ENCODE measurements around the gene SPIRE1. TPM values are rescaled to one million over a fixed set of nuclear protein-coding genes. Genes with fewer than 3 reads are reported as not detected.

Gene SPIRE1
- total RNA-seq, 1 experiment from 2014 or later: 16.6 TPM

DNA sequence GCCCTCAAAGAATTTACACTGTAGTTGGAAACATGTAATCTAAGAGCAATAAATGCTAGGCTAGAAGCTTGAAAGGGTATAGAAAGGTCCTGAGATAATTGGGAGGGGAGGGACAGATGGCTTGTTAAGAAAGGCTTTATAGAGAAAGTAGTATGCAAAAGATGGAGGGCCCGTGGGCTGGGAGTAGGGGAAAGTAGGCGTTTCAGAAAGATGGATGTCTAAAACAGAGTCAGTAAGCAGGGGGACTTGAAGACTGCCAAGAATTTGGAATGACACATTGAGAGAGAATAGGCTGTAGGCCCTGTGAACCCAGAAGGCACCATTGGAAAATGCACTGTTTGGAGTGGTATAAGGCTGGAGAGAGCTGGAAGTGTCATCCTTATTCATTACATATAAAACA is 45.8 kb upstream of the SPIRE1 start:
- Mint-ChIP-seq H3K27me3 (ENCODE audit: low read depth) (no peaks in the 10 kb centered on the region), H3K36me3 (ENCODE audit: insufficient read depth in 1 of 3, low read depth in 3 of 3) (peaks cover 16 to 43% (median 32%) of the 10 kb centered on the region in 3 experiments; a peak in 6 of 7 replicates), H3K9me3 (peaks cover 3 to 4% of the 10 kb centered on the region in 2 experiments; a peak in 2 of 5 replicates), H3K4me3 (peak overlapping the region; percentile 99), H3K27ac (peak overlapping the region in 2 of 3 experiments; percentile 99 to 100; a peak in 6 of 7 replicates), H3K4me1 (peaks cover 22 to 27% of the 10 kb centered on the region in 2 experiments)
- WGBS (ENCODE audit: extremely low coverage, insufficient read length, low lambda C conversion rate): no CpG with 5 or more reads among the region's 2 CpGs
- H3K9ac ChIP-seq (ENCODE audit: extremely low read depth, insufficient read length, low read length): peak overlapping the region; percentile 97
- peaks cover 7% of the 10 kb centered on the region for H3K23me2 ChIP-seq (ENCODE audit: insufficient read length, low read depth, low read length, poor library complexity, severe bottlenecking)
- H3K79me2 ChIP-seq (ENCODE audit: insufficient read depth, low read length): peaks cover 22% of the 10 kb centered on the region; the same call in 1 of the 2 replicates
- TF ChIP-seq, protein P1, sequence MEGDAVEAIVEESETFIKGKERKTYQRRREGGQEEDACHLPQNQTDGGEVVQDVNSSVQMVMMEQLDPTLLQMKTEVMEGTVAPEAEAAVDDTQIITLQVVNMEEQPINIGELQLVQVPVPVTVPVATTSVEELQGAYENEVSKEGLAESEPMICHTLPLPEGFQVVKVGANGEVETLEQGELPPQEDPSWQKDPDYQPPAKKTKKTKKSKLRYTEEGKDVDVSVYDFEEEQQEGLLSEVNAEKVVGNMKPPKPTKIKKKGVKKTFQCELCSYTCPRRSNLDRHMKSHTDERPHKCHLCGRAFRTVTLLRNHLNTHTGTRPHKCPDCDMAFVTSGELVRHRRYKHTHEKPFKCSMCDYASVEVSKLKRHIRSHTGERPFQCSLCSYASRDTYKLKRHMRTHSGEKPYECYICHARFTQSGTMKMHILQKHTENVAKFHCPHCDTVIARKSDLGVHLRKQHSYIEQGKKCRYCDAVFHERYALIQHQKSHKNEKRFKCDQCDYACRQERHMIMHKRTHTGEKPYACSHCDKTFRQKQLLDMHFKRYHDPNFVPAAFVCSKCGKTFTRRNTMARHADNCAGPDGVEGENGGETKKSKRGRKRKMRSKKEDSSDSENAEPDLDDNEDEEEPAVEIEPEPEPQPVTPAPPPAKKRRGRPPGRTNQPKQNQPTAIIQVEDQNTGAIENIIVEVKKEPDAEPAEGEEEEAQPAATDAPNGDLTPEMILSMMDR (conservative IDR thresholded peaks at IDR 0.05): no peak
- no peak overlapping the region for H2AK5ac ChIP-seq (ENCODE audit: insufficient read length, low read length)
- no peak overlapping the region for H2AFZ ChIP-seq (ENCODE audit: low read length)
- DNase-seq: no peak
- no peak overlapping the region for H2BK20ac ChIP-seq (ENCODE audit: low read depth, low read length, poor library complexity, severe bottlenecking)
- H4K5ac ChIP-seq (ENCODE audit: insufficient read length, low read depth, low read length): no peak overlapping the region
- H4K20me1 ChIP-seq (ENCODE audit: control insufficient read depth, insufficient read depth, insufficient read length): no peaks in the 10 kb centered on the region
- no peak overlapping the region for H3K18ac ChIP-seq (ENCODE audit: insufficient read length, low read depth, low read length)
- H3K56ac ChIP-seq (ENCODE audit: insufficient read length, low read depth, low read length): no peak overlapping the region
- H2BK12ac ChIP-seq (ENCODE audit: insufficient read length, low read depth, low read length): no peak overlapping the region
- H4K8ac ChIP-seq (replicated peaks; ENCODE audit: insufficient read length, low read depth, low read length): no peak overlapping the region
- peaks cover 5% of the 10 kb centered on the region for H3K79me1 ChIP-seq (ENCODE audit: insufficient read depth, low read depth, low read length, poor library complexity, severe bottlenecking)
- no peak overlapping the region for H4K91ac ChIP-seq (ENCODE audit: insufficient read length, low read depth, low read length)
- peak overlapping the region; percentile 89 for H3K4me2 ChIP-seq (ENCODE audit: insufficient read depth, insufficient read length, low read length)
- no peak overlapping the region for H3T11ph ChIP-seq (ENCODE audit: low read length)
- H2BK5ac ChIP-seq (ENCODE audit: insufficient read length, low read length): no peak overlapping the region
- no peak overlapping the region for H3K4ac ChIP-seq (ENCODE audit: low read depth, low read length)
- no peak overlapping the region for H3K27ac ChIP-seq (ENCODE audit: insufficient read length, low read depth, low read length)
- H2BK15ac ChIP-seq (ENCODE audit: low read depth, low read length): no peak overlapping the region
- no peaks in the 10 kb centered on the region; the same call in 1 of the 2 replicates for H3K27me3 ChIP-seq (ENCODE audit: insufficient read depth, low read length)
- no peak overlapping the region for H3K23ac ChIP-seq (ENCODE audit: insufficient read length, low read depth, low read length)
- H3K14ac ChIP-seq (ENCODE audit: insufficient read depth, low read length): no peak overlapping the region
- H3K9me3 ChIP-seq (ENCODE audit: control insufficient read depth, low read depth, low read length): no peaks in the 10 kb centered on the region
- H2BK120ac ChIP-seq (ENCODE audit: low read depth, low read length, poor library complexity, severe bottlenecking): no peak overlapping the region
- H3K4me1 ChIP-seq (ENCODE audit: insufficient read depth, low read length): no peaks in the 10 kb centered on the region; the same call in 1 of the 2 replicates

All from H9 (cell line).